Lower lobe of right lung (tissue), 2 donors: ENCODE measurements around the gene ATP13A3. TPM values are rescaled to one million over a fixed set of nuclear protein-coding genes. Genes with fewer than 3 reads are reported as not detected.

Source experiments
- ATAC-seq, 2 donors: fragments of 200-7000 bp; cut with Tn5 transposase; one replicate each; pipeline ENCODE4 v1.9.1; 2020 to 2022; ENCODE audit warnings: mild to moderate bottlenecking in 2 of 2, moderate library complexity in 2 of 2
- DNase-seq: peaks from one replicate; pipeline ENCODE4 v3.0.0-alpha.2; 2020
- H3K27ac ChIP-seq: fragments of 200-600 bp; one replicate; pipeline ENCODE4 v1.8.0; 2022
- H3K27me3 ChIP-seq: fragments of 200-600 bp; one replicate; pipeline ENCODE4 v1.8.0; 2022; ENCODE audit warnings: low read depth
- H3K36me3 ChIP-seq: fragments of 200-600 bp; one replicate; pipeline ENCODE4 v1.8.0; 2022; ENCODE audit warnings: mild to moderate bottlenecking
- H3K4me1 ChIP-seq: fragments of 200-600 bp; one replicate; pipeline ENCODE4 v1.8.0; 2022
- H3K4me3 ChIP-seq: fragments of 200-600 bp; one replicate; pipeline ENCODE4 v1.8.0; 2022; ENCODE audit warnings: mild to moderate bottlenecking
- H3K9me3 ChIP-seq: fragments of 200-600 bp; one replicate; pipeline ENCODE4 v1.8.0; 2022
- intact Hi-C: fragments of 100-400 bp; cut with DNase I; formaldehyde crosslinking; loops from one replicate; pipeline ENCODE4 v1.11.0; 2022
- total RNA-seq: library from RNA; stranded (reverse); fragmentation: NEBNext Ultra II Directional; extraction: Animal tissue kit (Norgen Biotek cat#: 25700); gene quantifications from one replicate; pipeline ENCODE4 v1.2.1, GENCODE V29; 2021
- TF ChIP-seq, protein P1 (sequence below): fragments of 200-600 bp; IDR thresholded peaks from one replicate; pipeline ENCODE4 v1.8.0; 2022; ENCODE audit warnings: antibody characterized with exemption, mild to moderate bottlenecking
- donor health status: DM: no; HTN: yes; CAD: no; lungs with severe emphysema.

ATP13A3 gene
- total RNA-seq, 1 donor from 2014 or later = 84.8 TPM

DNA sequence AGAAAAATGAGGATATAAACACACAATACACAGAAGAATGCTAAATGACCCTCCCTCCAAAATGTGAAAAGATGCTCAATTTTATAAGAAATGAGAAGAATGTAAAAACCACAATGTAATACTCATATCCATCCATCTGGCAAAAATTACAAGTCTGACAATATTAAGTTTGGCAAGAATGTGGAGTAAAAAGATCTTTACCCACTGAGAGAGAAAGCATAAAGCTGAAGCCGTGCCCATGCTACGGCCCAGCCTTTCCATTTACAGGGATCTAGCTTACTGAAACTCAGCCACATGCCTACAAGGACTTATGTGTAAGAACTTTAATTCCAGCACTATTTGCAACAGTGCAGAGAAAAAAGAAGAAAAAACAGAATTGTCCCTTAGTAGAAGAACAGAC lies 42.9 kb downstream of the ATP13A3 start:
- no peaks in the 10 kb centered on the region for H3K27me3 ChIP-seq
- TF ChIP-seq, protein P1, sequence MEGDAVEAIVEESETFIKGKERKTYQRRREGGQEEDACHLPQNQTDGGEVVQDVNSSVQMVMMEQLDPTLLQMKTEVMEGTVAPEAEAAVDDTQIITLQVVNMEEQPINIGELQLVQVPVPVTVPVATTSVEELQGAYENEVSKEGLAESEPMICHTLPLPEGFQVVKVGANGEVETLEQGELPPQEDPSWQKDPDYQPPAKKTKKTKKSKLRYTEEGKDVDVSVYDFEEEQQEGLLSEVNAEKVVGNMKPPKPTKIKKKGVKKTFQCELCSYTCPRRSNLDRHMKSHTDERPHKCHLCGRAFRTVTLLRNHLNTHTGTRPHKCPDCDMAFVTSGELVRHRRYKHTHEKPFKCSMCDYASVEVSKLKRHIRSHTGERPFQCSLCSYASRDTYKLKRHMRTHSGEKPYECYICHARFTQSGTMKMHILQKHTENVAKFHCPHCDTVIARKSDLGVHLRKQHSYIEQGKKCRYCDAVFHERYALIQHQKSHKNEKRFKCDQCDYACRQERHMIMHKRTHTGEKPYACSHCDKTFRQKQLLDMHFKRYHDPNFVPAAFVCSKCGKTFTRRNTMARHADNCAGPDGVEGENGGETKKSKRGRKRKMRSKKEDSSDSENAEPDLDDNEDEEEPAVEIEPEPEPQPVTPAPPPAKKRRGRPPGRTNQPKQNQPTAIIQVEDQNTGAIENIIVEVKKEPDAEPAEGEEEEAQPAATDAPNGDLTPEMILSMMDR = no peak
- intact Hi-C loops = no loop called here
- ATAC-seq (no peak), DNase-seq (no peak)
- H3K4me1 ChIP-seq = no peaks in the 10 kb centered on the region
- peaks cover 92% of the 10 kb centered on the region for H3K36me3 ChIP-seq
- no peak overlapping the region for H3K27ac ChIP-seq
- H3K9me3 ChIP-seq = no peaks in the 10 kb centered on the region
- H3K4me3 ChIP-seq = no peak overlapping the region

DNA sequence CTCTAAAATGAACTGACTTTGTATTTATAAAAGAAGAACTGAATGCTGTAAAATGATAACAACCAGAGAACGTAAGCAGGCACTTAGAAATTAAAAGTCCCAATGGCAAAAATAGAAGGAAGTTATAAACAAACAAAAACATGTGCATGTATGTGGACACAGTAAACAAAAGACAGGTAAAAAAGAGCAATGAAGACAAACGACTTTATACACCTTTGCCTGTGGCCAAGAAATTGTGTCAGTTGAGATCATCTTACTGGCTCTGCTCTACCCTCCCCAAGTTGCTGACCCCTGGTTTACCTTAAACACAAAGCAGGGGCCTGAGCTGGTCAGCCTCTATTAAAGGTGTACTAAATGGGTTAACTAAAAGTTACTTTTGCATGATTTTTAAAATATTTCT lies 46.0 kb downstream of the ATP13A3 start:
- H3K36me3 ChIP-seq = peaks cover 95% of the 10 kb centered on the region
- H3K4me3 ChIP-seq = no peak overlapping the region
- ATAC-seq (no peak), DNase-seq (no peak)
- H3K27me3 ChIP-seq = no peaks in the 10 kb centered on the region
- TF ChIP-seq, protein P1 = no peak
- intact Hi-C loops = no loop called here
- no peak overlapping the region for H3K27ac ChIP-seq
- no peaks in the 10 kb centered on the region for H3K9me3 ChIP-seq
- H3K4me1 ChIP-seq = no peaks in the 10 kb centered on the region

DNA sequence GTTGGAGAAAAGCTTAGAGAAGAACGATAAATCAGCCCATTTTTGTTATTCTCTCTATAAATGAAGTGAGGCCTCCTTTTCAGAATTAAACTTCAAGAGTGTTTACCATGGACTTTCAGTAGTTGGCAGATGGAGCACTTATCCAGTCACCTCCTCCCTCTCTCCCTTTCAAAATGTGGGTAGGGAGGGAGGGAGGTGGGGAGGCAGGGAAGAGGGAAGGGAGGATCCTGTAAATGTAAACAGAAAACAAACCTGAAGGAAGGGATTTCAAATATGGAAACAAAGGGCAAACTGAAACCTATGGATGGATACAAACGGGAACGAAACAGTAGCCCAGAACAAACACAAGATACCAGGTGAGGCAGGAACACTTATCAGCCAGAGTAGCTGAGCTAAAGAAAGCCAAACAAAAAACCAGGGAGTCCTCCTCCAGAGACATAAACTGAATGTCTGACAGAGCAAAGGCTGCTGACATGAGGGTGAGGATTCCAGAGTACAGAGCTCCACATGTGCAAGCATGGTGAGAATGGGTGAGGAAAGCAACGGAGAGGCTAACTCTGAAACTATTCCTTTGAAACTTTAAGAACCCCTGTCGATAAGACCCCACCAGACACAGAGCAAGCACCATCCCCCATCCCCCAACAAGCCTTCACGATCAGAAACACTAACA lies 46.8 kb downstream of the ATP13A3 start:
- intact Hi-C loops = no loop called here
- no peak for DNase-seq
- H3K9me3 ChIP-seq = no peaks in the 10 kb centered on the region
- H3K4me1 ChIP-seq = no peaks in the 10 kb centered on the region
- ATAC-seq = no peak
- TF ChIP-seq, protein P1 = no peak
- H3K36me3 ChIP-seq = peaks cover 95% of the 10 kb centered on the region
- no peak overlapping the region for H3K27ac ChIP-seq
- H3K27me3 ChIP-seq = no peaks in the 10 kb centered on the region
- no peak overlapping the region for H3K4me3 ChIP-seq

DNA sequence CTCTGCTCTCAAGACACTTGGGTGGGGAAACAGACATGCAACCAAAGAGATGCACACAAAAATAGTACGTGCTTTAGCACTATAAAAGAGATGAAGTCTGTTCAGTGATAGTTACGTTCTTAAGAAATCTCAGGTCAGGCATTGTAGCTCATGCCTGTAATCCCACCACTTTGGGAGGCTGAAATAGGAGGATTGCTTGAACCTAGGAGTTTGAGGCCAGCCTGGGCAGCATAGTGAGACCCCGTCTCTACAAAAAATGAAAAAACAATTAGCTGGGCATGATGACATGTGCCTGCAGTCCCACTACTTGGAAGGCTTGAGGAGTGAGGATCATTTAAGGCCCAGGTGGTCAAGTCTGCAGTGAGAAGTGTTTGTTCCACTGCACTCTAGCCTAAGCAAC lies 52.3 kb downstream of the ATP13A3 start:
- ATAC-seq = no peak
- no peak overlapping the region for H3K27ac ChIP-seq
- peaks cover 97% of the 10 kb centered on the region for H3K36me3 ChIP-seq
- no peaks in the 10 kb centered on the region for H3K27me3 ChIP-seq
- no peak overlapping the region for H3K4me3 ChIP-seq
- H3K9me3 ChIP-seq = no peaks in the 10 kb centered on the region
- H3K4me1 ChIP-seq = no peaks in the 10 kb centered on the region
- TF ChIP-seq, protein P1 = no peak
- intact Hi-C loops = no loop called here
- DNase-seq = no peak

DNA sequence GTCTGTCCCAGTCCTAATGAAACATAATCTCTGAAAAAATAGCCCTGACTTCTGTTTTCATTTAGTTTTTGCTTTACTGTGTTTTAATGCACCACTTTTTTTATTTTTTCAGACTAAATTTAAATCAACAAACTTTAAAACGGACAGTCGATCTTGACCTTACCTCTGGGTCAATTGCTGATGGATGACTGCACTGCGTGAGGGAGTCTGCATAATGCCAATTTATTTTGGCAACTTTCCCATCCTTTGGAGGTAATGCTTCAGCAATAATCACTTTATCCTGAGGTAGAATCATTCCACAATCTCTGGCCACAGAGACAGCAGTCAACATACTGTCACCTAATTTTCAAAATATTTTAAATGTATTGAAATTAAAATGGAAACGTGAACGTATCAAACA lies 55.2 kb downstream of the ATP13A3 start:
- H3K36me3 ChIP-seq = peaks cover 97% of the 10 kb centered on the region
- H3K27me3 ChIP-seq = no peaks in the 10 kb centered on the region
- ATAC-seq = no peak
- intact Hi-C loops = no loop called here
- DNase-seq = no peak
- no peak overlapping the region for H3K4me3 ChIP-seq
- no peaks in the 10 kb centered on the region for H3K9me3 ChIP-seq
- H3K27ac ChIP-seq = no peak overlapping the region
- TF ChIP-seq, protein P1 = no peak
- H3K4me1 ChIP-seq = no peaks in the 10 kb centered on the region
